IMR-90 (cell line): ENCODE data around the gene BCL2L15. TPM values are rescaled to one million over a fixed set of nuclear protein-coding genes. Genes with fewer than 3 reads are reported as not detected.

Source experiments
- ATAC-seq: fragments of 200-7000 bp; cut with Tn5 transposase; 2 replicates; pipeline ENCODE4 v1.9.1; 2020; ENCODE audit warnings: low read depth, mild to moderate bottlenecking, moderate library complexity
- BruUV-seq: library from RNA; stranded (reverse); fragments of 400-500 nt; replicated peaks from 2 replicates; lab custom pipeline; 2021; lab: Mats Ljungman, UMichigan
- CTCF ChIA-PET: fragments of 300-600 bp; formaldehyde crosslinking; extraction: SDS; loops from one replicate; lab custom pipeline; 2021; ENCODE audit warnings: antibody characterized with exemption; lab: Yijun Ruan, JAX
- POLR2A ChIA-PET: fragments of 300-600 bp; sonication (Branson Sonifier 250); formaldehyde crosslinking; loops from one replicate; lab custom pipeline; 2022; ENCODE audit warnings: antibody characterized with exemption; ENCODE audit not compliant: unreplicated experiment; lab: Charles Lee
- DNase-seq: peaks from one replicate; pipeline ENCODE4 v3.0.0; 2013
- H2AFZ ChIP-seq: replicated peaks from 2 replicates; pipeline ENCODE3; 2013; ENCODE audit warnings: low read length, mild to moderate bottlenecking; ENCODE audit not compliant: poor library complexity
- H2AK5ac ChIP-seq: 2 replicates; pipeline ENCODE4 v1.6.1; 2013; ENCODE audit warnings: low read depth, low read length, inconsistent platforms
- H2AK9ac ChIP-seq: replicated peaks from 2 replicates; pipeline ENCODE3; 2013; ENCODE audit warnings: mild to moderate bottlenecking, low read depth, low read length, moderate library complexity; ENCODE audit not compliant: poor library complexity
- H2BK120ac ChIP-seq: 2 replicates; pipeline ENCODE4 v1.6.1; 2013; ENCODE audit warnings: low read depth, low read length, inconsistent platforms
- H2BK15ac ChIP-seq: 3 replicates; pipeline ENCODE4 v1.6.1; 2013; ENCODE audit warnings: low read depth, low read length, inconsistent platforms
- H2BK20ac ChIP-seq: 2 replicates; pipeline ENCODE4 v1.6.1; 2013; ENCODE audit warnings: low read depth, mild to moderate bottlenecking, inconsistent platforms, low read length, moderate library complexity
- H2BK5ac ChIP-seq: 2 replicates; pipeline ENCODE4 v1.6.1; 2013; ENCODE audit warnings: mild to moderate bottlenecking, low read depth, low read length, inconsistent platforms; ENCODE audit not compliant: poor library complexity, severe bottlenecking
- H3K14ac ChIP-seq: replicated peaks from 2 replicates; pipeline ENCODE4 v1.6.1; 2013; ENCODE audit warnings: low read depth, low read length, inconsistent platforms
- H3K18ac ChIP-seq: 2 replicates; pipeline ENCODE4 v1.6.1; 2013; ENCODE audit warnings: low read depth, low read length, control low read depth
- H3K23ac ChIP-seq: 2 replicates; pipeline ENCODE4 v1.6.1; 2013; ENCODE audit warnings: low read depth, low read length, inconsistent platforms
- H3K27ac ChIP-seq: 2 replicates; pipeline ENCODE4 v1.5.1; 2013; ENCODE audit warnings: mild to moderate bottlenecking, control low read depth, low read length; ENCODE audit not compliant: insufficient read depth
- H3K27me3 ChIP-seq: 2 replicates; pipeline ENCODE4 v1.6.1; 2013; ENCODE audit warnings: low read length; ENCODE audit not compliant: control insufficient read depth, insufficient read depth
- H3K36me3 ChIP-seq: 2 replicates; pipeline ENCODE4 v1.6.1; 2013; ENCODE audit warnings: low read length, mixed read lengths; ENCODE audit not compliant: control insufficient read depth, insufficient read depth
- H3K4ac ChIP-seq: 2 replicates; pipeline ENCODE4 v1.6.1; 2013; ENCODE audit warnings: low read depth, low read length, inconsistent platforms
- H3K4me1 ChIP-seq: 2 replicates; pipeline ENCODE4 v1.6.1; 2013; ENCODE audit warnings: low read length, mixed read lengths; ENCODE audit not compliant: control insufficient read depth, insufficient read depth
- H3K4me2 ChIP-seq: 2 replicates; pipeline ENCODE4 v1.6.1; 2013; ENCODE audit warnings: low read depth, mild to moderate bottlenecking, control low read depth, low read length, moderate library complexity
- H3K4me3 ChIP-seq: 2 replicates; pipeline ENCODE4 v1.5.1; 2013; ENCODE audit warnings: low read depth, mild to moderate bottlenecking, control low read depth, low read length, moderate library complexity; ENCODE audit not compliant: insufficient read depth
- H3K56ac ChIP-seq: 2 replicates; pipeline ENCODE4 v1.6.1; 2013; ENCODE audit warnings: low read length, inconsistent platforms; ENCODE audit not compliant: insufficient read depth; ENCODE audit errors: extremely low read depth
- H3K79me1 ChIP-seq, 2 experiments: 2 replicates each; pipeline ENCODE4 v1.6.1; 2013; ENCODE audit warnings: low read length in 2 of 2, inconsistent platforms in 1 of 2, low read depth in 1 of 2
- H3K9ac ChIP-seq: 2 replicates; pipeline ENCODE4 v1.6.1; 2013; ENCODE audit warnings: low read depth, low read length, control low read depth
- H3K9me1 ChIP-seq: 2 replicates; pipeline ENCODE4 v1.6.1; 2013; ENCODE audit warnings: low read length, inconsistent platforms; ENCODE audit not compliant: insufficient read depth
- H3K9me3 ChIP-seq: 2 replicates; pipeline ENCODE4 v1.6.1; 2013; ENCODE audit warnings: low read length; ENCODE audit not compliant: control insufficient read depth, insufficient read depth
- H4K20me1 ChIP-seq: 2 replicates; pipeline ENCODE4 v1.6.1; 2013; ENCODE audit warnings: low read length, inconsistent platforms; ENCODE audit not compliant: insufficient read depth
- H4K5ac ChIP-seq: 2 replicates; pipeline ENCODE4 v1.6.1; 2013; ENCODE audit warnings: mild to moderate bottlenecking, low read depth, low read length, control low read depth
- H4K8ac ChIP-seq, 2 experiments: 2 replicates each; pipeline ENCODE4 v1.6.1; 2013; ENCODE audit warnings: low read depth in 2 of 2, low read length in 2 of 2, control low read depth in 1 of 2, inconsistent platforms in 1 of 2
- H4K91ac ChIP-seq: 2 replicates; pipeline ENCODE4 v1.6.1; 2013; ENCODE audit warnings: low read depth, low read length, inconsistent platforms; ENCODE audit not compliant: insufficient read depth
- CEBPB ChIP-seq: IDR thresholded peaks from 2 replicates; pipeline ENCODE4 v1.6.1; 2012; ENCODE audit warnings: low read depth, low read length, improper control_type of control experiment
- CHD1 ChIP-seq: IDR thresholded peaks from 2 replicates; pipeline ENCODE4 v1.6.1; 2012; ENCODE audit warnings: low read depth, low read length, improper control_type of control experiment
- MAFK ChIP-seq: IDR thresholded peaks from 2 replicates; pipeline ENCODE4 v1.6.1; 2012; ENCODE audit warnings: low read depth, low read length, improper control_type of control experiment
- MAZ ChIP-seq: IDR thresholded peaks from 2 replicates; pipeline ENCODE4 v1.6.1; 2012; ENCODE audit warnings: low read depth, mild to moderate bottlenecking, low read length, improper control_type of control experiment, moderate library complexity, borderline replicate concordance
- NFE2L2 ChIP-seq: fragments of 150-350 bp; IDR thresholded peaks from 2 replicates; pipeline ENCODE4 v1.6.1; 2016; ENCODE audit warnings: low read depth, mild to moderate bottlenecking, low read length
- POLR2A ChIP-seq: IDR thresholded peaks from 2 replicates; pipeline ENCODE4 v1.6.1; 2012; ENCODE audit warnings: mild to moderate bottlenecking, low read depth, low read length
- RCOR1 ChIP-seq: IDR thresholded peaks from 2 replicates; pipeline ENCODE4 v1.6.1; 2012; ENCODE audit warnings: mild to moderate bottlenecking, low read length, improper control_type of control experiment; ENCODE audit not compliant: insufficient replicate concordance
- RFX5 ChIP-seq: IDR thresholded peaks from 2 replicates; pipeline ENCODE4 v1.8.0; 2012; ENCODE audit warnings: low read depth, mild to moderate bottlenecking, low read length, moderate library complexity
- SMC3 ChIP-seq: fragments of 150-350 bp; IDR thresholded peaks from 2 replicates; pipeline ENCODE4 v1.6.1; 2016; ENCODE audit warnings: low read depth, mild to moderate bottlenecking, antibody characterized with exemption, low read length, moderate library complexity
- WGBS, 2 experiments: methylation state at CpG; one replicate each; pipeline versions ENCODE4 v1.1.5 to v1.1.7; 2013; ENCODE audit warnings: missing lambda C conversion rate in 2 of 2; ENCODE audit not compliant: insufficient read length in 1 of 2; ENCODE audit errors: extremely low coverage in 2 of 2; 5-methylcytosine and 5-hydroxymethylcytosine counted together
- dilution Hi-C: fragments of 300-500 bp; cut with HindIII; formaldehyde crosslinking; loops from one replicate; pipeline ENCODE4 v1.14.3; 2018; ENCODE audit warnings: low sequenced_read_pairs; ENCODE audit not compliant: unreplicated experiment
- in situ Hi-C: fragments of 300-500 bp; cut with MboI; formaldehyde crosslinking; loops from 3 replicates; pipeline ENCODE4 v1.14.3; 2019; ENCODE audit warnings: low sequenced_read_pairs, inconsistent platforms, mixed read lengths
- intact Hi-C: fragments of 100-400 bp; cut with micrococcal nuclease; formaldehyde crosslinking; loops from 2 replicates; pipeline ENCODE4 v1.10.0; 2022
- polyA plus RNA-seq, 3 experiments: library from polyadenylated mRNA; depleted of rRNA; stranded (reverse); fragments of >200 nt; gene quantifications; 2 replicates each; pipeline ENCODE4 v1.2.3, GENCODE V29; 2012; ENCODE audit warnings: low replicate concordance in 1 of 3
- total RNA-seq: library from RNA; depleted of rRNA; stranded (reverse); fragments of >200 nt; gene quantifications from 2 replicates; pipeline ENCODE4 v1.2.3, GENCODE V29; 2012
- TF ChIP-seq, protein P1 (sequence below): fragments of 150-350 bp; IDR thresholded peaks from 2 replicates; pipeline ENCODE4 v1.6.1; 2017; ENCODE audit warnings: mild to moderate bottlenecking, antibody characterized with exemption, low read length, low read depth
- TF ChIP-seq, protein P2 (sequence below): conservative IDR thresholded peaks from 2 replicates; pipeline ENCODE4 v1.5.1; 2012; ENCODE audit warnings: mild to moderate bottlenecking, low read depth, low read length, improper control_type of control experiment

BCL2L15 gene
- total and polyA plus RNA-seq, 2 of the 4 experiments (the other 2 are of a cell fraction) = under 0.01 to 0.15 TPM

DNA sequence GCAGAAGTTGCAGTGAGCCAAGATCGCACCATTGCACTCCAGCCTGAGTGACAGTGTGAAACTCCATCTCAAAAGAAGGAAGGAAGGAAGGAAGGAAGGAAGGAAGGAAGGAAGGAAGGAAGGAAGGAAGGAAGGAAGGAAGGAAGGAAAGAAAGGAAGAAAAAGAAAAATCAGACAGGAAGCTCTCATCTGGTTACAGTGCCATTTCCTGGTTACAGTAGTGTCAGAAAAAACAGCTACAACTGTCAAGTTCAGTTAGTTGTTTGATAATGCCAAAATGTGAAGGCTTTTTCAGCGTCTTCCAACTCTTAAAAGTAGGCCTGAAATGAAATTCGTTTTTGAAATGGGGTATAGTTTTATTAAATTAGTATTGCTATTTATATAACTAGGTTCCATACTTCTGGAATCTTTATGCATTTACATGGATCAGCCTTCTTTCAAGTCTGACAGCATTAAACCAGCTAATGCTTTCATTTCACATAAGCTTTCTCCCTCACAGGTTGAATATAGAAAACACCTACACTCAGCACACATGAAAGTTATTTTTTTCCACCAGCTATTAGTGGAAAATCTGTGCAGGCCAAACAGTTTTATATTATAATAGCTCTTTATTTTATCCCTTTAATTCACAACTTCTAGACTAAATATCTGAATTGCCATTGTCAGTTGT, 37.1 kb downstream of the BCL2L15 start:
- Histone ChIP-seq H3K4me2 (no peak overlapping the region), H3K27ac (no peak overlapping the region), H2AK5ac (no peak overlapping the region), H3K36me3 (no peaks in the 10 kb centered on the region), H3K4ac (no peak overlapping the region; the same call in 1 of the 2 replicates), H2AFZ (no peak overlapping the region), H3K79me1 (no peaks in the 10 kb centered on the region), H3K9ac (no peak overlapping the region), H2BK5ac (no peak overlapping the region), H4K5ac (no peak overlapping the region), H3K14ac (no peak overlapping the region; the same call in 1 of the 2 replicates), H3K9me1 (no peaks in the 10 kb centered on the region), H3K27me3 (no peaks in the 10 kb centered on the region), H3K4me1 (no peaks in the 10 kb centered on the region), H2BK120ac (no peak overlapping the region), H4K20me1 (no peaks in the 10 kb centered on the region), H3K9me3 (no peaks in the 10 kb centered on the region), H3K23ac (no peak overlapping the region), H2AK9ac (no peak overlapping the region), H4K8ac (no peak overlapping the region), H4K91ac (no peak overlapping the region), H3K56ac (no peak overlapping the region), H2BK20ac (no peak overlapping the region), H3K4me3 (no peak overlapping the region), H3K18ac (no peak overlapping the region), H2BK15ac (no peak overlapping the region)
- dilution Hi-C loops = no loop called here
- no CpG with 5 or more reads among the region's 3 CpGs for WGBS, 2 experiments
- intact Hi-C loops = no loop called here
- BruUV-seq = no TSS peak
- no peak for TF ChIP-seq MAFK
- TF ChIP-seq, protein P1, sequence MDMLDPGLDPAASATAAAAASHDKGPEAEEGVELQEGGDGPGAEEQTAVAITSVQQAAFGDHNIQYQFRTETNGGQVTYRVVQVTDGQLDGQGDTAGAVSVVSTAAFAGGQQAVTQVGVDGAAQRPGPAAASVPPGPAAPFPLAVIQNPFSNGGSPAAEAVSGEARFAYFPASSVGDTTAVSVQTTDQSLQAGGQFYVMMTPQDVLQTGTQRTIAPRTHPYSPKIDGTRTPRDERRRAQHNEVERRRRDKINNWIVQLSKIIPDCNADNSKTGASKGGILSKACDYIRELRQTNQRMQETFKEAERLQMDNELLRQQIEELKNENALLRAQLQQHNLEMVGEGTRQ = no peak
- no peak for TF ChIP-seq CEBPB
- TF ChIP-seq SMC3 = no peak
- TF ChIP-seq RCOR1 = no peak
- TF ChIP-seq NFE2L2 = no peak
- no peak for TF ChIP-seq POLR2A
- no peak for TF ChIP-seq CHD1
- TF ChIP-seq, protein P2, sequence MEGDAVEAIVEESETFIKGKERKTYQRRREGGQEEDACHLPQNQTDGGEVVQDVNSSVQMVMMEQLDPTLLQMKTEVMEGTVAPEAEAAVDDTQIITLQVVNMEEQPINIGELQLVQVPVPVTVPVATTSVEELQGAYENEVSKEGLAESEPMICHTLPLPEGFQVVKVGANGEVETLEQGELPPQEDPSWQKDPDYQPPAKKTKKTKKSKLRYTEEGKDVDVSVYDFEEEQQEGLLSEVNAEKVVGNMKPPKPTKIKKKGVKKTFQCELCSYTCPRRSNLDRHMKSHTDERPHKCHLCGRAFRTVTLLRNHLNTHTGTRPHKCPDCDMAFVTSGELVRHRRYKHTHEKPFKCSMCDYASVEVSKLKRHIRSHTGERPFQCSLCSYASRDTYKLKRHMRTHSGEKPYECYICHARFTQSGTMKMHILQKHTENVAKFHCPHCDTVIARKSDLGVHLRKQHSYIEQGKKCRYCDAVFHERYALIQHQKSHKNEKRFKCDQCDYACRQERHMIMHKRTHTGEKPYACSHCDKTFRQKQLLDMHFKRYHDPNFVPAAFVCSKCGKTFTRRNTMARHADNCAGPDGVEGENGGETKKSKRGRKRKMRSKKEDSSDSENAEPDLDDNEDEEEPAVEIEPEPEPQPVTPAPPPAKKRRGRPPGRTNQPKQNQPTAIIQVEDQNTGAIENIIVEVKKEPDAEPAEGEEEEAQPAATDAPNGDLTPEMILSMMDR = no peak
- no peak for TF ChIP-seq RFX5
- TF ChIP-seq MAZ = no peak
- POLR2A ChIA-PET = no interaction called here
- in situ Hi-C loops = loop anchor here (25.0 kb wide), 1 partner anchor 437 kb away; no protein-coding TSS in a partner anchor
- CTCF ChIA-PET = no interaction called here
- no peak for ATAC-seq
- DNase-seq = no peak
